GM12873 (cell line): ENCODE results near the gene ANTXR1.

ENCODE experiments used
- CTCF ChIP-seq: IDR thresholded peaks from 2 replicates; pipeline ENCODE4 v1.5.1; 2012; ENCODE audit warnings: low read depth, mild to moderate bottlenecking, moderate library complexity, low read length, control low read depth; ENCODE audit not compliant: insufficient read depth; ENCODE audit errors: missing control alignments

The ANTXR1 gene

DNA sequence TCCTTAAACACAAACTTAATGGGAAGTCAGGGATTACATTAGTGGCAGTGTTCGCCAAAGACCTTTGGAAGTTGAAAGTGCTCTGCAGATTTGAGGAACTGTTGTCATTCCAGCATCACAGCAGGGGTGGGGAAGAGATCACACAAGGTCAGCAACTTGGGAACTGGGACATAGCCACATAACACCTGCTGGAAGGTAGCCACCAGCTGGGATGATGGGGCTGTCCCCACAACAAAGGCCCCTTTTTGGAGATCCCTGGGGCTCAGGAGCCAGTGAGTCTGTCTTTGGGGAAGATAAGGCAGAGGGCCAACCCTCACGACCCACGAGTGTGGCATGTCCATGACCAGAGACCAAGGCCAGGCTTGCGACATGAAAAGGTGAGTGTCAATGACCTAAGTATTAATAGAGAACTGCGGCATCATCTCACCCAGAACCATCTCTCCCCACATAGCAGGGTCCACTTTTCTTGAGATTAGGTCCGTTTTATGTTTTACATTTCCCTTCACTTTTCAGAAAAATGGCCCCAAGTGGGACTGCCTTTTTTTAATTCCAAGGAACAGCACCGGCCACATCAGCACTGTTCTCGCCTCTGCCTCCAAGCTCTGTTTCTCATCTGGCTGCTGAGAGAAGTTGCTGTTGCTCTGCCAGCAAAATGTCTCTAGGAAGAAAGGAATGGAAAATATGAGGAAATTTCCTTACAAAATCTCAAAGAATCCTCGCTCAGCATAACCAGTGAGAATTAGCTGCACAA lies 267.1 kb downstream of the ANTXR1 start:
- TF ChIP-seq CTCF = no peak

- TF ChIP-seq CTCF = no peak
These were observed 267.9 kb downstream of the ANTXR1 start for GRCh38 chr2:69280796-69281412.

DNA sequence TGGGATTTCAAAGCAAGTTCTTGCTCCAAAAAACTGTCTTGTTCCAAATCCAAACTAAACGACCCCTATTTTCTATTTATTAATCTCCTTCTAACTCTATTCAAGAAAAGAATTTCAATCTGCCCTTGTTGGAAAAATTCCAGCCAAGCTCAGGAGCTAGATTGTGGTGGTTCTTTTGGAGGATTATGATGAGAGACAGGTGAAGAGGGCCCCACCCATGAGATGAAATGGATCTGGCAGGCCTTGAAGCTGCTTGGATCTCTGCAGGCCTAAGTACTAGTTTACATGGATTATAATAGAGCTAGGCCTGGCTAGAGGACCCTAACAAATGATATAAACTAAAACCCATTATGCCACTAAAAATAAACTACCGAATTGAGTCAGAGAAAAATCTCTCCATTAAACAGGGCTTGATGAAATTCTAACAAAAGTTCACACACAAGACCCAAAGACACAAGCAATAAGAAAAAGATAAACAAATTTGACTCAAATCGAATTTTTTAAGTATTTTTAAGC lies 272.5 kb downstream of the ANTXR1 start:
- no peak for TF ChIP-seq CTCF

DNA sequence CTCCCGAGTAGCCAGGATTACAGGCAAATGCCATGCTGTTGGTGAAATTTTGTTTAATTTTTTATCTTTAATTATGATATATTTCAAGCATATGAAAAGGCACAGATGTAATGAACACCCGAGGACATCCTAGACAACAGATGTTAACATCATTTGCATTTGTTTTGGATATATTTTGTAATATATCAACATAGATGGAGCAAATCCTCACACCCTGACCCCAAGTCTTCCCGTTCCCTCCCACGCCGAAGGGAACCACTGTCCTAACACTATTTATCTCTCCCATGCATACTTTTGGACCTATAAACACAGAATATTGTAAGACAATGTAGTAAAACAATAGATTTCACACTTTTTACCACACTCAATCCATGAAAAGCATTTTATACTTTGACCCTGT lies 274.6 kb downstream of the ANTXR1 start:
- no peak for TF ChIP-seq CTCF

DNA sequence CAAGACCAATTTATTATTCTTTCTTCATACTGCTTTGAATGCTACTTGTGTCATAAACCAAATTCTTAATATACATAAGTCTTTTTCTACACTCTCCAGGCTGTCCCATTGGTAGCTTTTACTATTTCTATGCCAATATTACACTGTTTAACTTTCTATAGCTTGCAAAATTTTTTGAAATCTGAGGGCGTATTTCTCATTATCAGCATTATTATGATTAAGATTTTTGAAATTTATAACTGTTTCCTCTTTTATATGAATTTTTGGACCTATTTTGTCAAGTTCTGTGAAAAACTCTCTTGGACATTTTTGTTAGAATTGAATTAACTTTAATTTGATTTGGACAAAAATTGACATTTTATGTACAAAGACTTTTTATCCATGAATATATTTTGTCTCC lies 275.4 kb downstream of the ANTXR1 start:
- no peak for TF ChIP-seq CTCF

GRCh38 chr2:69291004-69291650 lies 278.1 kb downstream of the ANTXR1 start:
- no peak for TF ChIP-seq CTCF

DNA sequence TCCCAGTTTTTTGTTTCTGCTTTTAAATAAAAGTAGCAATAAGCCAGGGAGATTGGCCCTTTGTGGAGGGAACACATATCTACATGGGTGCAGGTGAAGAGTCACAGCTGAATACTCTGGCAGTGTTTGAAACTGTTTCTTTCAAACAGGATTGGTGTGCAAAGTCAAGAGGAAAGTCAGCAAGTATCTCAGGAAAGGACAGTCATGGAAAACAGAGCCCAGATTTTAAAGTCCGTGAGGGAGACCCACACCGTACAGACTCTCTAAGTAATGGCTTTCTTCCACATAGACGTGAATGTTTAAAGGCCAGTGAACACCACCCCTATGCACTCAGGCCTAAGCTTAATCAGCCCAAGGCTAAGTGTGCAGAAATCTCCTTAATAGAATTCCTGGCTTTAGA lies 278.7 kb downstream of the ANTXR1 start:
- no peak for TF ChIP-seq CTCF
